Epithelial cell of esophagus (primary cell): ENCODE results near the gene ASS1.
"Not testable (repeated sequence)": the region's sequence is repeated elsewhere in the genome, so short reads cannot be mapped to it uniquely, and the experiment has no call there.

Experiments used
- DNase-seq: peaks from one replicate; pipeline ENCODE4 v3.0.0; 2010; ENCODE audit warnings: low read depth
- H3K4me3 ChIP-seq: 2 replicates; pipeline ENCODE4 v1.5.1; 2011; ENCODE audit warnings: mild to moderate bottlenecking, low read length, control low read depth
- TF ChIP-seq, protein P1 (sequence below): IDR thresholded peaks from 2 replicates; pipeline ENCODE4 v1.5.1; 2011; ENCODE audit warnings: low read depth, mild to moderate bottlenecking, low read length, control low read depth, inconsistent platforms; ENCODE audit not compliant: insufficient read depth; ENCODE audit errors: missing control alignments

ASS1 gene

DNA sequence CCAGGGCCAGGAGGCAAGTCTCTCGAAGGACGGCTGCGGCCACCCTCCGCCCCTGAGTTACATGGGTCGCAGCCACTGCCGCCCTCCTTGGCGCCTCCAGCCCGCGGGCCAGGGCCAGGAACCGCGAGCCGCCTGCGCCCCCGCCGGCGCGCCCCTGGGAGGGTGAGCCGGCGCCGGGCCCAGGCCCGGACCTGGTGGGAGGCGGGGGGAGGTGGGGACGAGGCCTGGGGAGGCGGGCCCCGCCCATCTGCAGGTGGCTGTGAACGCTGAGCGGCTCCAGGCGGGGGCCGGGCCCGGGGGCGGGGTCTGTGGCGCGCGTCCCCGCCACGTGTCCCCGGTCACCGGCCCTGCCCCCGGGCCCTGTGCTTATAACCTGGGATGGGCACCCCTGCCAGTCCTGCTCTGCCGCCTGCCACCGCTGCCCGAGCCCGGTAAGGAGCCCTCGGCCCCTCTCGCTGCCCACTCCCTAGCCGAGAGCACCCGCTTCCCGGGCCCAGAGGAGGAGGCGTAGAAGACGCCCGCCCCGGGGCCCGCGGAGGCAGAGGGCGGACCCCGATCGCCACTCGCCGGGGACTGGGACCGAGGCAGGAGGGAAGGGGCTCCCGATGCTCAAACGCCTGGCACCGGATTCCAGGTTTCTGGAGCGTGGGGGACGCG is at the start of gene ASS1:
Gene ASS1 (plus strand): TSS at position 397 of the 657 bp plus-strand sequence. CDS start 7,268 bp downstream, outside the sequence.
- peak within 1 kb of the TSS; percentile 55 for H3K4me3 ChIP-seq
- DNase-seq, result peak; percentile 49
- TF ChIP-seq, protein P1, sequence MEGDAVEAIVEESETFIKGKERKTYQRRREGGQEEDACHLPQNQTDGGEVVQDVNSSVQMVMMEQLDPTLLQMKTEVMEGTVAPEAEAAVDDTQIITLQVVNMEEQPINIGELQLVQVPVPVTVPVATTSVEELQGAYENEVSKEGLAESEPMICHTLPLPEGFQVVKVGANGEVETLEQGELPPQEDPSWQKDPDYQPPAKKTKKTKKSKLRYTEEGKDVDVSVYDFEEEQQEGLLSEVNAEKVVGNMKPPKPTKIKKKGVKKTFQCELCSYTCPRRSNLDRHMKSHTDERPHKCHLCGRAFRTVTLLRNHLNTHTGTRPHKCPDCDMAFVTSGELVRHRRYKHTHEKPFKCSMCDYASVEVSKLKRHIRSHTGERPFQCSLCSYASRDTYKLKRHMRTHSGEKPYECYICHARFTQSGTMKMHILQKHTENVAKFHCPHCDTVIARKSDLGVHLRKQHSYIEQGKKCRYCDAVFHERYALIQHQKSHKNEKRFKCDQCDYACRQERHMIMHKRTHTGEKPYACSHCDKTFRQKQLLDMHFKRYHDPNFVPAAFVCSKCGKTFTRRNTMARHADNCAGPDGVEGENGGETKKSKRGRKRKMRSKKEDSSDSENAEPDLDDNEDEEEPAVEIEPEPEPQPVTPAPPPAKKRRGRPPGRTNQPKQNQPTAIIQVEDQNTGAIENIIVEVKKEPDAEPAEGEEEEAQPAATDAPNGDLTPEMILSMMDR, result no peak

DNA sequence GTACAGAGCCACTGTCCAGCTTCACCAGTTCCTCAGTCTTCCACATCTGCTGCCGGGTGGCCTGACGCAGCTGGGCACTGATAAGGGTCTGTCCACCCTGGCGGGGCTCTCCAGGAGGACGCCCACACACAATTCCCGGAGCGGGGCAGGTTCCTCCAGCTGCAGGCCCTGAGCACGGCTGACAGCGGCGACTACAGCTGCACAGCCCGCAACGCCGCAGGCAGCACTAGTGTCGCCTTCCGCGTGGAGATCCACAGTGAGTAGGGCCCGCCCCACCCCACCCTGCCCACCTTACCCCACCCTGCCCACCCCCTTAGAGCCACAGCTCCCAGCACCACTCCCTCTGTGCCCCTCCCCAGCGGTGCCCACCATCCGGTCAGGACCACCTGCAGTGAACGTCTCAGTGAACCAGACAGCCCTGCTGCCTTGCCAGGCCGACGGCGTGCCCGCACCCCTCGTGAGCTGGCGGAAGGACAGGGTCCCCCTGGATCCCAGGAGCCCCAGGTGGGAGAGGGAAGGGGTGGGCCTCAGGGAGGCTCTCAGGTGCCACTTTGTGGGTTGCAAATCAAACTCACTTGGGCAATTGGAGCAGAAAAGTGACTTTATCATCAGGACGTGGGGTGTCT is 48.8 kb upstream of the ASS1 start:
- no peak for DNase-seq
- H3K4me3 ChIP-seq, result no peak overlapping the region
- TF ChIP-seq, protein P1, result no peak

DNA sequence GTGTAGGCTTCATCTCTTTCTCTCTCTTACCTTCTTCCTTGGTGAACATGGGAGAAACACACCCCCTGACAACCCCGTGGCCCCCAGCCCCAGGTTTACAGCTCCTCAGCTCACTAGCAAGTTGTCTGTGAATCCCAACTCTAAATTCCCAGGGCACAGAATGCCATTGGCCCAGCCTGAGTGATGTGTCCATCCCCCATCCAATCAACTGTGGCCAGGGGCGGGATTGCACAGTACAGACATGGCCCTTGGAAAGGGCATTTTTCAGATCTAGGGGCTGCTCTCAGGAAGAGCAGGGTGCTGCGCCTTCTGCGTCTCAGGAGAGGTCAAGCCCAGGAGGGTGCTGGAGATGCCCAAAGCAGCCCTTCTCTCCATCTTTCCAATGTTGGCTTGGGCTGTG is 48.2 kb upstream of the ASS1 start:
- TF ChIP-seq, protein P1, result no peak
- no peak for DNase-seq
- no peak overlapping the region for H3K4me3 ChIP-seq

DNA sequence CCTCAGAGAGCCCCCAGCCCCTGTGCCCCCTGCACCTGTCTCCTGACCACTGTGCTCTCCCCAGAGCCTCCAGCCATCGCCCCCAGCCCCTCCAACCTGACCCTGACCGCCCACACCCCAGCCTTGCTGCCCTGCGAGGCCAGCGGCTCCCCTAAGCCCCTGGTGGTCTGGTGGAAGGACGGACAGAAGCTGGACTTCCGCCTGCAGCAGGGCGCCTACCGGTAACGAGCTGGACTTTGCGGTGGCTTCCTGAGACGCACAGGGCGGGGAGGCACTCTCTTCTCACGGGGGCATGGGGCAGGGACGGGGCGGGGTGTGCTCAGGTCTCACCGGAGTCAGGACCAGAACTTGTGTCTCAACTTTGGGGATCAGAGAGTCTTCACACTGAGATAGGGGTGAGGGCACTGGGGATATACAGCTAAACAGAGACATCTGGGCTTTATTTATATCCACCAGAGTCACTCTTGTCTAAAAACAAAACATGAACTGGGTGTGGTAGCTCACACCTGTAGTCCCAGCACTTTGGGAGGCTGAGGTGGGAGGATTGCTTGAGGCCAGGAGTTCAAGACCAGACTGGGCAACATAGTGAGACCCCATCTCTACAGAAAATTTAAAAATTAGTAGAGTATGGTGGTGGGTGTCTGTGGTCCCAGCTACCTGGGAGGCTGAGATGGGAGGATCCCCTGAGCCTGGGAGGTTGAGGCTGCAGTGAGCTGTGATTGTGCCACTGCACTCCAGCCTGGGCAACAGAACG is 46.1 kb upstream of the ASS1 start:
- TF ChIP-seq, protein P1, result no peak
- DNase-seq, result no peak
- H3K4me3 ChIP-seq, result no peak overlapping the region

DNA sequence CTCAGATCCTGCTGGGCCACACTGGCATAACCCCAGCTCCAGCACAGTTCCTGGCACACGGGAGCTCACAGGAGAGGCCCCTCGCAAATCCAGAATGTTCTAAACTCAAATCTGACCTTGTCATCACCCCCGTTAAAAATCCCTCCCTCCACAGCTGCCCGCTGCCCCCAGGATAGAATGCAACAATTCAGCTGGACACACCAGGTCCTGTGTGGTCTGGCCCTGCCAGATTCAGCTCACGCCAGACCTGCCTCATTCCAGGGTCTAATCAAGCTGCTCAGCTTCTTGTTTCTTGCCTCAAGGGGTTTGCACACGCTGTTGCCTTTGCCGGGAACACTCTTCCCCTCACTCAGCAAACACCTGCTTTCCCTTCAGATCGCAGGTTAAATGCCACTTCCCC is 45.0 kb upstream of the ASS1 start:
- DNase-seq, result no peak
- TF ChIP-seq, protein P1, result no peak
- H3K4me3 ChIP-seq, result no peak overlapping the region

DNA sequence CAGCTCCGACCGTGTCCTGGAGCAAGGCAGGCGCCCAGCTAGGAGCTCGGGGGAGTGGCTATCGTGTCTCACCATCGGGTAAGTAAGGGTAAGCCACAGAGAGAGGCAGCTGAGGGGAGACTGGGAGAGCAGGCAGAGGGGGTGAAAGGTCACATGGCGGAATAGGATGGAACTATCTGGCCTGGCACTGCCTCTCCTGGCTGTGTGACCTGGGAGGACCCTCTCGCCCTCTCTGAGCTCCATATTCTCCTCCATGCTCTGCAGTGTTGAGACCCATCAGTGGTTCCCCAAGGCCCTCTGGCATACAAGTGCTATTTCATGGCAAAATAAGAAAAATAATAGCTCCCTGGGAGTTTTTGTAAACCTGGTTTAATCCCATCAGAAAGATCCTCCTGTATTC is 43.9 kb upstream of the ASS1 start:
- no peak overlapping the region for H3K4me3 ChIP-seq
- no peak for DNase-seq
- TF ChIP-seq, protein P1, result no peak

DNA sequence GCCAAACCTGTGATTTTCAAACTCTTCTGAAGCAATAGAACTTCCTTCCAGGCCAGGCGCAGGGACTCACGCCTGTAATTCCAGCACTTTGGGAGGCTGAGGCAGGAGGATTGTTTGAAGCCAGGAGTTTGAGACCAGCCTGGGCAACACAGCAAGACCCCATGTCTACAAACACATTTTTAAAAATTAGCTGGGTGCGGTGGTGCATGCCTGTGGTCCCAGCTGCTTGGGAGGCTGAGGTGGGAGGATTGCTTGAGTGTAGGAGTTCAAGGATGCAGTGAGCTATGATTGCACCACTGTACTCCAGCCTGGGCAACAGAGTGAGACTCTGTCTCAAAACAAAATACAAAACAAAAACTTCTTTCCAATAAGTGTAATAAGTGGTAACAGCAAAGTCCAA is 43.0 kb upstream of the ASS1 start:
- H3K4me3 ChIP-seq, DNase-seq: not testable (repeated sequence)
